HCT116 (cell line): ENCODE measurements around the gene USP7. TPM values are rescaled to one million over a fixed set of nuclear protein-coding genes. Genes with fewer than 3 reads are reported as not detected.

Experiments
- ATAC-seq: fragments of 200-7000 bp; cut with Tn5 transposase; 2 replicates; pipeline ENCODE4 v1.9.1; 2020; ENCODE audit warnings: mild to moderate bottlenecking, moderate library complexity
- BruUV-seq: library from RNA; stranded (reverse); fragments of 400-500 nt; replicated peaks from 2 replicates; lab custom pipeline; 2021; lab: Mats Ljungman, UMichigan
- CTCF ChIA-PET: fragments of 300-600 bp; sonication (Branson Sonifier 250); formaldehyde crosslinking; loops from one replicate; lab custom pipeline; 2021; ENCODE audit warnings: antibody characterized with exemption; lab: Charles Lee
- POLR2A ChIA-PET: fragments of 300-600, 350-600 bp; sonication (Branson Sonifier 250); formaldehyde crosslinking; loops from one replicate; lab custom pipeline; 2021; ENCODE audit warnings: antibody characterized with exemption; lab: Charles Lee
- RAD21 ChIA-PET, 2 experiments: fragments of 300-600 bp; sonication (Branson Sonifier 250); formaldehyde crosslinking; loops; one replicate each; lab custom pipeline; 2023; ENCODE audit warnings: low total read pairs in 2 of 2; ENCODE audit not compliant: uncharacterized antibody in 2 of 2, unreplicated experiment in 2 of 2, low non-redundant PET in 1 of 2; lab: Charles Lee
- DNase-seq: peaks from one replicate; pipeline ENCODE4 v3.0.0-alpha.2; 2010; ENCODE audit warnings: low read depth, low spot score
- H2AFZ ChIP-seq: fragments of 200-600 bp; shearing (Covaris generic), sonication (generic); 2 replicates; pipeline ENCODE4 v1.6.1; 2017; ENCODE audit warnings: low read depth, mixed run types, mixed read lengths, antibody characterized with exemption, low read length; ENCODE audit not compliant: poor library complexity, severe bottlenecking
- H3K27ac ChIP-seq: 2 replicates; pipeline ENCODE4 v1.5.1; 2012; ENCODE audit warnings: low read depth, low read length
- H3K27me3 ChIP-seq: fragments of 200-600 bp; sonication (generic); 2 replicates; pipeline ENCODE4 v1.6.1; 2016; ENCODE audit warnings: mixed run types, low read length, mixed read lengths; ENCODE audit not compliant: insufficient read depth
- H3K36me3 ChIP-seq, 2 experiments: fragments of 200-500 bp in 1 of 2; fragments of 200-600 bp in 1 of 2; sonication (Bioruptor generic) in 1 of 2; sonication (generic) in 1 of 2; 2 replicates each; pipeline versions ENCODE4 v1.5.1 to v1.6.1; 2014 to 2016; ENCODE audit warnings: low read length in 2 of 2, inconsistent platforms in 1 of 2, mixed read lengths in 1 of 2, mixed run types in 1 of 2; ENCODE audit not compliant: insufficient read depth in 2 of 2, control insufficient read depth in 1 of 2
- H3K4me1 ChIP-seq, 2 experiments: fragments of 200-600 bp in 1 of 2; sonication (generic) in 1 of 2; 2 replicates each; pipeline versions ENCODE4 v1.5.1 to v1.6.1; 2012 to 2017; ENCODE audit warnings: low read length in 2 of 2, inconsistent platforms in 1 of 2, mild to moderate bottlenecking in 1 of 2, mixed read lengths in 1 of 2, mixed run types in 1 of 2, moderate library complexity in 1 of 2; ENCODE audit not compliant: insufficient read depth in 2 of 2, control insufficient read depth in 1 of 2
- H3K4me2 ChIP-seq: fragments of 200-600 bp; sonication (generic); 2 replicates; pipeline ENCODE4 v1.6.1; 2017; ENCODE audit warnings: mixed run types, low read length, mixed read lengths
- H3K4me3 ChIP-seq, 2 experiments: fragments of 200-600 bp in 1 of 2; sonication (generic) in 1 of 2; replicated peaks in 1 of 2; 2 replicates each; pipeline ENCODE4 v1.5.1; 2011 to 2016; ENCODE audit warnings: low read length in 2 of 2, control low read depth in 1 of 2, low read depth in 1 of 2, mild to moderate bottlenecking in 1 of 2, mixed read lengths in 1 of 2, mixed run types in 1 of 2
- H3K79me2 ChIP-seq: fragments of 200-600 bp; sonication (generic); 2 replicates; pipeline ENCODE4 v1.6.1; 2017; ENCODE audit warnings: mild to moderate bottlenecking, mixed run types, low read length, moderate library complexity, mixed read lengths; ENCODE audit not compliant: insufficient read depth
- H3K9ac ChIP-seq: fragments of 200-600 bp; sonication (generic); 2 replicates; pipeline ENCODE4 v1.6.1; 2016; ENCODE audit warnings: low read length, mixed read lengths
- H3K9me2 ChIP-seq: fragments of 200-600 bp; sonication (generic), shearing (Covaris generic); 2 replicates; pipeline ENCODE4 v1.6.1; 2017; ENCODE audit warnings: mixed run types, mild to moderate bottlenecking, moderate library complexity; ENCODE audit not compliant: insufficient read depth
- H3K9me3 ChIP-seq, 2 experiments: fragments of 200-500 bp in 1 of 2; fragments of 200-600 bp in 1 of 2; sonication (Bioruptor generic) in 1 of 2; sonication (generic) in 1 of 2; 2 replicates each; pipeline ENCODE4 v1.6.1; 2014 to 2017; ENCODE audit warnings: low read length in 2 of 2, mixed read lengths in 2 of 2, inconsistent platforms in 1 of 2, low read depth in 1 of 2, mild to moderate bottlenecking in 1 of 2, mixed run types in 1 of 2, moderate library complexity in 1 of 2; ENCODE audit not compliant: control insufficient read depth in 1 of 2, insufficient read depth in 1 of 2
- H4K20me1 ChIP-seq: fragments of 200-600 bp; sonication (generic), shearing (Covaris generic); 2 replicates; pipeline ENCODE4 v1.6.1; 2017; ENCODE audit warnings: mixed run types, mild to moderate bottlenecking, moderate library complexity; ENCODE audit not compliant: insufficient read depth
- ATF3 ChIP-seq: IDR thresholded peaks from 2 replicates; pipeline ENCODE4 v1.6.1; 2012
- CBX3 ChIP-seq: IDR thresholded peaks from 2 replicates; pipeline ENCODE4 v1.6.1; 2012; ENCODE audit warnings: low read depth
- CEBPB ChIP-seq: IDR thresholded peaks from 2 replicates; pipeline ENCODE4 v1.6.1; 2012; ENCODE audit warnings: low read depth
- CTCF ChIP-seq, 3 experiments: fragments of 200-600 bp in 1 of 3; sonication (generic) in 1 of 3; IDR thresholded peaks in 2 of 3; conservative IDR thresholded peaks in 1 of 3; 2 replicates each; pipeline ENCODE4 v1.5.1; 2012 to 2017; ENCODE audit warnings: low read depth in 2 of 3, low read length in 2 of 3, antibody characterized with exemption in 1 of 3, borderline replicate concordance in 1 of 3, control low read depth in 1 of 3, mild to moderate bottlenecking in 1 of 3, mixed read lengths in 1 of 3, mixed run types in 1 of 3, moderate library complexity in 1 of 3; ENCODE audit not compliant: insufficient read depth in 1 of 3
- EGR1 ChIP-seq: IDR thresholded peaks from 2 replicates; pipeline ENCODE4 v1.6.1; 2012; ENCODE audit warnings: low read depth
- ELF1 ChIP-seq: IDR thresholded peaks from 2 replicates; pipeline ENCODE4 v1.6.1; 2012; ENCODE audit warnings: low read depth, borderline replicate concordance
- EZH2 ChIP-seq: fragments of 200-600 bp; sonication (generic); IDR thresholded peaks from 2 replicates; pipeline ENCODE4 v1.6.1; 2017; ENCODE audit warnings: antibody characterized with exemption, mixed run types
- EZH2phosphoT487 ChIP-seq: fragments of 200-600 bp; IDR thresholded peaks from 2 replicates; pipeline ENCODE4 v1.6.1; 2018; ENCODE audit warnings: antibody characterized with exemption, borderline replicate concordance
- FOSL1 ChIP-seq: IDR thresholded peaks from 2 replicates; pipeline ENCODE4 v1.6.1; 2012; ENCODE audit warnings: low read depth
- JUND ChIP-seq: IDR thresholded peaks from 2 replicates; pipeline ENCODE4 v1.6.1; 2012
- MAX ChIP-seq: IDR thresholded peaks from 2 replicates; pipeline ENCODE4 v1.6.1; 2012
- POLR2A ChIP-seq: IDR thresholded peaks from 2 replicates; pipeline ENCODE4 v1.7.0; 2011; ENCODE audit warnings: borderline replicate concordance; ENCODE audit not compliant: insufficient read depth, insufficient read length; ENCODE audit errors: extremely low read depth
- REST ChIP-seq: IDR thresholded peaks from 2 replicates; pipeline ENCODE4 v1.6.1; 2012; ENCODE audit warnings: low read depth
- SP1 ChIP-seq: IDR thresholded peaks from 2 replicates; pipeline ENCODE4 v1.6.1; 2012; ENCODE audit warnings: low read depth
- SRF ChIP-seq: IDR thresholded peaks from 2 replicates; pipeline ENCODE4 v1.6.1; 2012; ENCODE audit warnings: low read depth
- TCF7L2 ChIP-seq: IDR thresholded peaks from 2 replicates; pipeline ENCODE4 v1.7.0; 2011; ENCODE audit warnings: borderline replicate concordance, inconsistent platforms; ENCODE audit not compliant: insufficient read depth, insufficient read length; ENCODE audit errors: extremely low read depth
- YY1 ChIP-seq: IDR thresholded peaks from 2 replicates; pipeline ENCODE4 v1.6.1; 2011; ENCODE audit warnings: low read length, low read depth, moderate library complexity, mild to moderate bottlenecking; ENCODE audit not compliant: insufficient replicate concordance; ENCODE audit errors: extremely low read depth
- ZFX ChIP-seq: fragments of 450-650 bp; IDR thresholded peaks from 2 replicates; pipeline ENCODE4 v1.6.1; 2017
- ZNF274 ChIP-seq: fragments of 200-500 bp; sonication (Bioruptor generic); IDR thresholded peaks from 2 replicates; pipeline ENCODE4 v1.6.1; 2014; ENCODE audit warnings: mild to moderate bottlenecking, low read depth, low read length, inconsistent platforms
- intact Hi-C: fragments of 100-400 bp; cut with micrococcal nuclease; formaldehyde crosslinking; loops from 2 replicates; pipeline ENCODE4 v1.10.0; 2022
- total RNA-seq: library from RNA; stranded (reverse); gene quantifications from one replicate; pipeline ENCODE4 v1.2.1, GENCODE V29; 2021; ENCODE audit not compliant: unreplicated experiment

Gene USP7
- total RNA-seq, 1 experiment from 2014 or later = 154 TPM

- H3K9me3 ChIP-seq = no peaks in the 10 kb centered on the region
- no peaks in the 10 kb centered on the region for H4K20me1 ChIP-seq
- peaks cover 18 to 40% of the 10 kb centered on the region in 2 experiments; a peak in 3 of 4 replicates for H3K36me3 ChIP-seq
- H3K4me2 ChIP-seq = no peak overlapping the region
- H3K4me3 ChIP-seq = no peak overlapping the region
- H3K4me1 ChIP-seq = no peaks in the 10 kb centered on the region
- H3K27ac ChIP-seq = no peak overlapping the region
- no peak overlapping the region for H2AFZ ChIP-seq
- ChIA-PET POLR2A (no interaction called here), RAD21 (no interaction called here), CTCF (interaction anchor here (1.2 to 1.3 kb wide), 2 partner anchors 9 to 27 kb away, joined by 3 to 6 read pairs; no protein-coding TSS in a partner anchor)
- H3K79me2 ChIP-seq = peaks cover 51% of the 10 kb centered on the region
- no peak overlapping the region for H3K9ac ChIP-seq
- no peak for ATAC-seq
- H3K27me3 ChIP-seq = no peaks in the 10 kb centered on the region
- DNase-seq = no peak
- TF ChIP-seq JUND = no peak
- TF ChIP-seq ATF3 = no peak
- no peak for TF ChIP-seq POLR2A
- no peak for TF ChIP-seq YY1
- no peak for TF ChIP-seq SP1
- TF ChIP-seq EGR1 = no peak
- TF ChIP-seq ZFX = no peak
- no peak for TF ChIP-seq ELF1
- TF ChIP-seq MAX = no peak
- no peak for TF ChIP-seq REST
- TF ChIP-seq TCF7L2 = no peak
- no peak for TF ChIP-seq CTCF (IDR thresholded peaks at IDR 0.05 in 2 of 3, conservative IDR thresholded peaks at IDR 0.05 in 1 of 3; ENCODE audit: borderline replicate concordance in 1 of 3, insufficient read depth in 1 of 3, low read depth in 2 of 3, low read length in 2 of 3)
- TF ChIP-seq ZNF274 = no peak
- TF ChIP-seq CBX3 = no peak
- TF ChIP-seq CEBPB = no peak
- TF ChIP-seq EZH2 = no peak
- TF ChIP-seq EZH2phosphoT487 = no peak
- no peak for TF ChIP-seq SRF
- no peak for TF ChIP-seq FOSL1
- no peaks in the 10 kb centered on the region for H3K9me2 ChIP-seq
- no TSS peak for BruUV-seq
- intact Hi-C loops = loop anchor here (10.0 kb wide), 1 partner anchor 126 kb away; no protein-coding TSS in a partner anchor
Measured at GRCh38 chr16:8908810-8909468, 54.8 kb downstream of the USP7 start.
